ENCODE data around the gene KRTAP10-7.

GRCh38 chr21:44582055-44582454 is 18.3 kb upstream of the KRTAP10-7 start:
- TF ChIP-seq CTCF (IDR thresholded peaks at IDR 0.05) (no peak), POLR2AphosphoS5 (IDR thresholded peaks at IDR 0.05) (no peak), POLR2A (IDR thresholded peaks at IDR 0.05) (no peak)
